ENCODE data around the gene PDE7B.

DNA sequence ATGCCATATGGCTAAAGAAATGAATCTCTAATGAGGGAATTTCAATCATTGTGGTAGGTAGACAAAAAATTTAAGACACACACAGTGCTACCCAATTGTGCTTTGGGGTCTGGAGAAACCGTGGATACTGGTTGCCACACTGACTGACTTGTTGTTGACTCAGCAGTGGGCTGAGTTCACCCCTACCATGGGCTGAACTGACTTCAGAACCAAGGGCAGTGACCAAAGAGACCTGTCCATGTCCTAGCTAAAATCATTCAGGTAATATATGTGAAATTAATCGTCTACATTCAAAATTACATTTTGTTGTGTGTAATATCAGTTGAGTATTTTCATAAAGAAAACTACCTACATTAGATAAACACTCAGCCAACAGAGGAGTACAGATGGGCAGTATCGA, 131.6 kb downstream of the PDE7B start:
- TF ChIP-seq, protein P1, sequence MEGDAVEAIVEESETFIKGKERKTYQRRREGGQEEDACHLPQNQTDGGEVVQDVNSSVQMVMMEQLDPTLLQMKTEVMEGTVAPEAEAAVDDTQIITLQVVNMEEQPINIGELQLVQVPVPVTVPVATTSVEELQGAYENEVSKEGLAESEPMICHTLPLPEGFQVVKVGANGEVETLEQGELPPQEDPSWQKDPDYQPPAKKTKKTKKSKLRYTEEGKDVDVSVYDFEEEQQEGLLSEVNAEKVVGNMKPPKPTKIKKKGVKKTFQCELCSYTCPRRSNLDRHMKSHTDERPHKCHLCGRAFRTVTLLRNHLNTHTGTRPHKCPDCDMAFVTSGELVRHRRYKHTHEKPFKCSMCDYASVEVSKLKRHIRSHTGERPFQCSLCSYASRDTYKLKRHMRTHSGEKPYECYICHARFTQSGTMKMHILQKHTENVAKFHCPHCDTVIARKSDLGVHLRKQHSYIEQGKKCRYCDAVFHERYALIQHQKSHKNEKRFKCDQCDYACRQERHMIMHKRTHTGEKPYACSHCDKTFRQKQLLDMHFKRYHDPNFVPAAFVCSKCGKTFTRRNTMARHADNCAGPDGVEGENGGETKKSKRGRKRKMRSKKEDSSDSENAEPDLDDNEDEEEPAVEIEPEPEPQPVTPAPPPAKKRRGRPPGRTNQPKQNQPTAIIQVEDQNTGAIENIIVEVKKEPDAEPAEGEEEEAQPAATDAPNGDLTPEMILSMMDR (conservative IDR thresholded peaks at IDR 0.05) = no peak
- TF ChIP-seq ZFX (IDR thresholded peaks at IDR 0.05) = no peak

All from C4-2B (cell line).